IMR-90 (cell line): ENCODE results near the gene MYO9A. TPM values are rescaled to one million over a fixed set of nuclear protein-coding genes. Genes with fewer than 3 reads are reported as not detected.

Source experiments
- ATAC-seq: fragments of 200-7000 bp; cut with Tn5 transposase; 2 replicates; pipeline ENCODE4 v1.9.1; 2020; ENCODE audit warnings: low read depth, mild to moderate bottlenecking, moderate library complexity
- BruUV-seq: library from RNA; stranded (reverse); fragments of 400-500 nt; replicated peaks from 2 replicates; lab custom pipeline; 2021; lab: Mats Ljungman, UMichigan
- CTCF ChIA-PET: fragments of 300-600 bp; formaldehyde crosslinking; extraction: SDS; loops from one replicate; lab custom pipeline; 2021; ENCODE audit warnings: antibody characterized with exemption; lab: Yijun Ruan, JAX
- POLR2A ChIA-PET: fragments of 300-600 bp; sonication (Branson Sonifier 250); formaldehyde crosslinking; loops from one replicate; lab custom pipeline; 2022; ENCODE audit warnings: antibody characterized with exemption; ENCODE audit not compliant: unreplicated experiment; lab: Charles Lee
- DNase-seq: peaks from one replicate; pipeline ENCODE4 v3.0.0; 2013
- H2AFZ ChIP-seq: replicated peaks from 2 replicates; pipeline ENCODE3; 2013; ENCODE audit warnings: low read length, mild to moderate bottlenecking; ENCODE audit not compliant: poor library complexity
- H2AK5ac ChIP-seq: 2 replicates; pipeline ENCODE4 v1.6.1; 2013; ENCODE audit warnings: low read depth, low read length, inconsistent platforms
- H2AK9ac ChIP-seq: replicated peaks from 2 replicates; pipeline ENCODE3; 2013; ENCODE audit warnings: mild to moderate bottlenecking, low read depth, low read length, moderate library complexity; ENCODE audit not compliant: poor library complexity
- H2BK120ac ChIP-seq: 2 replicates; pipeline ENCODE4 v1.6.1; 2013; ENCODE audit warnings: low read depth, low read length, inconsistent platforms
- H2BK15ac ChIP-seq: 3 replicates; pipeline ENCODE4 v1.6.1; 2013; ENCODE audit warnings: low read depth, low read length, inconsistent platforms
- H2BK20ac ChIP-seq: 2 replicates; pipeline ENCODE4 v1.6.1; 2013; ENCODE audit warnings: low read depth, mild to moderate bottlenecking, inconsistent platforms, low read length, moderate library complexity
- H2BK5ac ChIP-seq: 2 replicates; pipeline ENCODE4 v1.6.1; 2013; ENCODE audit warnings: mild to moderate bottlenecking, low read depth, low read length, inconsistent platforms; ENCODE audit not compliant: poor library complexity, severe bottlenecking
- H3K14ac ChIP-seq: replicated peaks from 2 replicates; pipeline ENCODE4 v1.6.1; 2013; ENCODE audit warnings: low read depth, low read length, inconsistent platforms
- H3K18ac ChIP-seq: 2 replicates; pipeline ENCODE4 v1.6.1; 2013; ENCODE audit warnings: low read depth, low read length, control low read depth
- H3K23ac ChIP-seq: 2 replicates; pipeline ENCODE4 v1.6.1; 2013; ENCODE audit warnings: low read depth, low read length, inconsistent platforms
- H3K27ac ChIP-seq: 2 replicates; pipeline ENCODE4 v1.5.1; 2013; ENCODE audit warnings: mild to moderate bottlenecking, control low read depth, low read length; ENCODE audit not compliant: insufficient read depth
- H3K27me3 ChIP-seq: 2 replicates; pipeline ENCODE4 v1.6.1; 2013; ENCODE audit warnings: low read length; ENCODE audit not compliant: control insufficient read depth, insufficient read depth
- H3K36me3 ChIP-seq: 2 replicates; pipeline ENCODE4 v1.6.1; 2013; ENCODE audit warnings: low read length, mixed read lengths; ENCODE audit not compliant: control insufficient read depth, insufficient read depth
- H3K4ac ChIP-seq: 2 replicates; pipeline ENCODE4 v1.6.1; 2013; ENCODE audit warnings: low read depth, low read length, inconsistent platforms
- H3K4me1 ChIP-seq: 2 replicates; pipeline ENCODE4 v1.6.1; 2013; ENCODE audit warnings: low read length, mixed read lengths; ENCODE audit not compliant: control insufficient read depth, insufficient read depth
- H3K4me2 ChIP-seq: 2 replicates; pipeline ENCODE4 v1.6.1; 2013; ENCODE audit warnings: low read depth, mild to moderate bottlenecking, control low read depth, low read length, moderate library complexity
- H3K4me3 ChIP-seq: 2 replicates; pipeline ENCODE4 v1.5.1; 2013; ENCODE audit warnings: low read depth, mild to moderate bottlenecking, control low read depth, low read length, moderate library complexity; ENCODE audit not compliant: insufficient read depth
- H3K56ac ChIP-seq: 2 replicates; pipeline ENCODE4 v1.6.1; 2013; ENCODE audit warnings: low read length, inconsistent platforms; ENCODE audit not compliant: insufficient read depth; ENCODE audit errors: extremely low read depth
- H3K79me1 ChIP-seq, 2 experiments: 2 replicates each; pipeline ENCODE4 v1.6.1; 2013; ENCODE audit warnings: low read length in 2 of 2, inconsistent platforms in 1 of 2, low read depth in 1 of 2
- H3K9ac ChIP-seq: 2 replicates; pipeline ENCODE4 v1.6.1; 2013; ENCODE audit warnings: low read depth, low read length, control low read depth
- H3K9me1 ChIP-seq: 2 replicates; pipeline ENCODE4 v1.6.1; 2013; ENCODE audit warnings: low read length, inconsistent platforms; ENCODE audit not compliant: insufficient read depth
- H3K9me3 ChIP-seq: 2 replicates; pipeline ENCODE4 v1.6.1; 2013; ENCODE audit warnings: low read length; ENCODE audit not compliant: control insufficient read depth, insufficient read depth
- H4K20me1 ChIP-seq: 2 replicates; pipeline ENCODE4 v1.6.1; 2013; ENCODE audit warnings: low read length, inconsistent platforms; ENCODE audit not compliant: insufficient read depth
- H4K5ac ChIP-seq: 2 replicates; pipeline ENCODE4 v1.6.1; 2013; ENCODE audit warnings: mild to moderate bottlenecking, low read depth, low read length, control low read depth
- H4K8ac ChIP-seq, 2 experiments: 2 replicates each; pipeline ENCODE4 v1.6.1; 2013; ENCODE audit warnings: low read depth in 2 of 2, low read length in 2 of 2, control low read depth in 1 of 2, inconsistent platforms in 1 of 2
- H4K91ac ChIP-seq: 2 replicates; pipeline ENCODE4 v1.6.1; 2013; ENCODE audit warnings: low read depth, low read length, inconsistent platforms; ENCODE audit not compliant: insufficient read depth
- ELK1 ChIP-seq: fragments of 150-350 bp; IDR thresholded peaks from 2 replicates; pipeline ENCODE4 v1.6.1; 2016; ENCODE audit warnings: low read depth, mild to moderate bottlenecking, low read length, moderate library complexity, borderline replicate concordance
- FOS ChIP-seq: fragments of 150-350 bp; IDR thresholded peaks from 2 replicates; pipeline ENCODE4 v1.6.1; 2016; ENCODE audit warnings: low read depth, low read length
- MAZ ChIP-seq: IDR thresholded peaks from 2 replicates; pipeline ENCODE4 v1.6.1; 2012; ENCODE audit warnings: low read depth, mild to moderate bottlenecking, low read length, improper control_type of control experiment, moderate library complexity, borderline replicate concordance
- MXI1 ChIP-seq: IDR thresholded peaks from 2 replicates; pipeline ENCODE4 v1.6.1; 2012; ENCODE audit warnings: low read depth, mild to moderate bottlenecking, low read length, moderate library complexity, borderline replicate concordance
- POLR2A ChIP-seq: IDR thresholded peaks from 2 replicates; pipeline ENCODE4 v1.6.1; 2012; ENCODE audit warnings: mild to moderate bottlenecking, low read depth, low read length
- RCOR1 ChIP-seq: IDR thresholded peaks from 2 replicates; pipeline ENCODE4 v1.6.1; 2012; ENCODE audit warnings: mild to moderate bottlenecking, low read length, improper control_type of control experiment; ENCODE audit not compliant: insufficient replicate concordance
- WGBS, 2 experiments: methylation state at CpG; one replicate each; pipeline versions ENCODE4 v1.1.5 to v1.1.7; 2013; ENCODE audit warnings: missing lambda C conversion rate in 2 of 2; ENCODE audit not compliant: insufficient read length in 1 of 2; ENCODE audit errors: extremely low coverage in 2 of 2; 5-methylcytosine and 5-hydroxymethylcytosine counted together
- dilution Hi-C: fragments of 300-500 bp; cut with HindIII; formaldehyde crosslinking; loops from one replicate; pipeline ENCODE4 v1.14.3; 2018; ENCODE audit warnings: low sequenced_read_pairs; ENCODE audit not compliant: unreplicated experiment
- in situ Hi-C: fragments of 300-500 bp; cut with MboI; formaldehyde crosslinking; loops from 3 replicates; pipeline ENCODE4 v1.14.3; 2019; ENCODE audit warnings: low sequenced_read_pairs, inconsistent platforms, mixed read lengths
- intact Hi-C: fragments of 100-400 bp; cut with micrococcal nuclease; formaldehyde crosslinking; loops from 2 replicates; pipeline ENCODE4 v1.10.0; 2022
- polyA plus RNA-seq, 3 experiments: library from polyadenylated mRNA; depleted of rRNA; stranded (reverse); fragments of >200 nt; gene quantifications; 2 replicates each; pipeline ENCODE4 v1.2.3, GENCODE V29; 2012; ENCODE audit warnings: low replicate concordance in 1 of 3
- total RNA-seq: library from RNA; depleted of rRNA; stranded (reverse); fragments of >200 nt; gene quantifications from 2 replicates; pipeline ENCODE4 v1.2.3, GENCODE V29; 2012

The MYO9A gene
- total and polyA plus RNA-seq, 2 of the 4 experiments (the other 2 are of a cell fraction) = 6.0 to 49.5 TPM

GRCh38 chr15:72161361-72162132 lies 43.6 kb upstream of the MYO9A start:
- Histone ChIP-seq H3K4ac (no peak overlapping the region), H3K14ac (no peak overlapping the region), H3K36me3 (no peaks in the 10 kb centered on the region), H2AFZ (no peak overlapping the region), H4K5ac (no peak overlapping the region), H4K20me1 (no peaks in the 10 kb centered on the region), H3K4me2 (no peak overlapping the region), H2BK20ac (no peak overlapping the region), H3K79me1 (no peaks in the 10 kb centered on the region), H2AK9ac (no peak overlapping the region), H3K9me3 (no peaks in the 10 kb centered on the region), H3K4me1 (no peaks in the 10 kb centered on the region), H3K27ac (no peak overlapping the region), H2AK5ac (no peak overlapping the region), H3K23ac (no peak overlapping the region), H3K27me3 (peaks cover 30% of the 10 kb centered on the region), H2BK120ac (no peak overlapping the region), H4K8ac (no peak overlapping the region), H4K91ac (no peak overlapping the region), H3K18ac (no peak overlapping the region), H3K56ac (no peak overlapping the region), H2BK5ac (no peak overlapping the region), H3K9ac (no peak overlapping the region), H2BK15ac (no peak overlapping the region), H3K4me3 (no peak overlapping the region), H3K9me1 (no peaks in the 10 kb centered on the region)
- TF ChIP-seq MXI1 = no peak
- no peak for TF ChIP-seq MAZ
- TF ChIP-seq FOS = no peak
- TF ChIP-seq RCOR1 = no peak
- TF ChIP-seq POLR2A = no peak
- no peak for TF ChIP-seq ELK1
- DNase-seq (no peak), ATAC-seq (no peak; the same call in none of the 2 replicates)
- POLR2A ChIA-PET = no interaction called here
- in situ Hi-C loops (no loop called here), dilution Hi-C loops (no loop called here), intact Hi-C loops (no loop called here)
- WGBS, 2 experiments = 13% methylated on average over 1 of the region's 7 CpGs; no CpG with 5 or more reads in 1 of the 2 experiments
- CTCF ChIA-PET = no interaction called here
- no TSS peak for BruUV-seq
